Right lobe of liver (tissue), 4 donors: ENCODE results near the gene RIMS1.

Source experiments
- CTCF ChIP-seq, 4 donors: fragments of 200-600 bp in 3 of 4; fragments of 450-650 bp in 1 of 4; IDR thresholded peaks; one replicate each; pipeline versions ENCODE4 v1.5.1 to v1.8.0; 2016 to 2022; ENCODE audit warnings: antibody characterized with exemption in 4 of 4, mild to moderate bottlenecking in 2 of 4
- POLR2A ChIP-seq: fragments of 450-650 bp; IDR thresholded peaks from one replicate; pipeline ENCODE4 v1.6.1; 2017; ENCODE audit warnings: antibody characterized with exemption, mild to moderate bottlenecking
- donor health status: DM: no; HTN: no; CAD: no.
- donor health status: DM: no; HTN: no; CAD: no.
- donor health status: DM: no; HTN: yes; CAD: no.

- TF ChIP-seq CTCF (IDR thresholded peaks at IDR 0.05) = no peak
- no peak for TF ChIP-seq POLR2A
Measured at GRCh38 chr6:72371473-72371872, 485.1 kb downstream of the RIMS1 start.
